Measurements from ENCODE around the gene ANKFN1.

DNA sequence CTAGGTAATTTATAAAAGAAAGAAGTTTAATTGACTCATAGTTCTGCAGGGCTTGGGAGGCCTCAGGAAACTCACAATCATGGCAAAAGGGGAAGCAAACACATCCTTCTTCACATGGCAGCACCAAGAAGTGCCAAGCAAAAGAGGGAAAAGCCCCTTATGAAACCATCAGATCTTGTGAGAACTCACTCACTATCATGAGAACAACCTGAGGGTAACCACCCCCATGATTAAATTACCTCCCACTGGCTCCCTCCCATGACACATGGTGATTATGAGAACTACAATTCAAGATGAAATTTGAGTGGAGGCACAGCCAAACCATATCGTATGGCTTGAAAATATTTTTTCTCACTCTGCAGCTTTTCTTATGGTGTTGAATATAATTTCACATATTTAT, 151.7 kb downstream of the ANKFN1 start:
- TF ChIP-seq, protein P1, sequence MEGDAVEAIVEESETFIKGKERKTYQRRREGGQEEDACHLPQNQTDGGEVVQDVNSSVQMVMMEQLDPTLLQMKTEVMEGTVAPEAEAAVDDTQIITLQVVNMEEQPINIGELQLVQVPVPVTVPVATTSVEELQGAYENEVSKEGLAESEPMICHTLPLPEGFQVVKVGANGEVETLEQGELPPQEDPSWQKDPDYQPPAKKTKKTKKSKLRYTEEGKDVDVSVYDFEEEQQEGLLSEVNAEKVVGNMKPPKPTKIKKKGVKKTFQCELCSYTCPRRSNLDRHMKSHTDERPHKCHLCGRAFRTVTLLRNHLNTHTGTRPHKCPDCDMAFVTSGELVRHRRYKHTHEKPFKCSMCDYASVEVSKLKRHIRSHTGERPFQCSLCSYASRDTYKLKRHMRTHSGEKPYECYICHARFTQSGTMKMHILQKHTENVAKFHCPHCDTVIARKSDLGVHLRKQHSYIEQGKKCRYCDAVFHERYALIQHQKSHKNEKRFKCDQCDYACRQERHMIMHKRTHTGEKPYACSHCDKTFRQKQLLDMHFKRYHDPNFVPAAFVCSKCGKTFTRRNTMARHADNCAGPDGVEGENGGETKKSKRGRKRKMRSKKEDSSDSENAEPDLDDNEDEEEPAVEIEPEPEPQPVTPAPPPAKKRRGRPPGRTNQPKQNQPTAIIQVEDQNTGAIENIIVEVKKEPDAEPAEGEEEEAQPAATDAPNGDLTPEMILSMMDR (IDR thresholded peaks at IDR 0.05) = no peak
- TF ChIP-seq POLR2A (IDR thresholded peaks at IDR 0.05) = no peak
